ENCODE data around the gene TMEM203. TPM values are rescaled to one million over a fixed set of nuclear protein-coding genes. Genes with fewer than 3 reads are reported as not detected.

Gene TMEM203
- total RNA-seq, 1 donor from 2014 or later = 43.3 TPM

DNA sequence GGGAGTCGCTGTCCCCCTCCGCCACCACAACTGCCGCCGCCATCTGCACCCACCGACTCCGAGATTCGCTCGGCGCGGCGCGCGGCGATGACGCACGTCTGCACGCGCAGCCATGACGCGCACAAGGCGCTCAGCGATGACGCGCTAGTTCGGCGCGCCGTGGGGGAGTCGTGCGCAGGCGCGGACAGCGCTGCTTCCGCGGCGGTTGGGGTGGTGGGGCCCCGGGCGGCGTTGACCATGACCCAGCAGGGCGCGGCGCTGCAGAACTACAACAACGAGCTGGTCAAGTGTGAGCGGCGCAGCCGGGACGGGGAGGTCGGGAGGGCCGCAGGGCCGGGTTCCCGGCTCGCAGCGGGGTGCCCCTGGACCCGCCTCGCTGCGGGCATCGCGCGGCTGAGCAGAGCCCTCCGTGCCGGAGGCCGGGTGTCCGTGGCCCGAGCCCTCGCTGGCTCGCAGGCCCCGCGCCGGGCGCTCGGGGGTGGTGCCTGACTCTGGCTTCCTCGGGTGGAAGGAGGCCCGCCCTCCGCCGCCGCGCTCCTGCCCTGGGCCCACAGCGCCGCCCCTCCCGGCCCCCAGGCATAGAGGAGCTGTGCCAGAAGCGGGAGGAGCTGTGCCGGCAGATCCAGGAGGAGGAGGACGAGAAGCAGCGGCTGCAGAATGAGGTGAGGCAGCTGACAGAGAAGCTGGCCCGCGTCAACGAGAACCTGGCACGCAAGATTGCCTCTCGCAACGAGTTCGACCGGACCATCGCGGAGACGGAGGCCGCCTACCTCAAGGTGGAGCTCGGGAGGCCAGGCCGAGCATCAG lies 16.8 kb downstream of the TMEM203 start, which contains the start of the genes ANAPC2 and SSNA1:
TSS of gene ANAPC2 (minus strand) at position 71 of the 807 bp plus-strand sequence. CDS start at position 43, 28 bp downstream.
TSS of gene SSNA1 (plus strand) at position 187 of the 807 bp plus-strand sequence. CDS start at position 238, 51 bp downstream.
- intact Hi-C loops (cut with micrococcal nuclease) = no loop called here
- ATAC-seq (peak; percentile 90), DNase-seq (peak; percentile 98)

DNA sequence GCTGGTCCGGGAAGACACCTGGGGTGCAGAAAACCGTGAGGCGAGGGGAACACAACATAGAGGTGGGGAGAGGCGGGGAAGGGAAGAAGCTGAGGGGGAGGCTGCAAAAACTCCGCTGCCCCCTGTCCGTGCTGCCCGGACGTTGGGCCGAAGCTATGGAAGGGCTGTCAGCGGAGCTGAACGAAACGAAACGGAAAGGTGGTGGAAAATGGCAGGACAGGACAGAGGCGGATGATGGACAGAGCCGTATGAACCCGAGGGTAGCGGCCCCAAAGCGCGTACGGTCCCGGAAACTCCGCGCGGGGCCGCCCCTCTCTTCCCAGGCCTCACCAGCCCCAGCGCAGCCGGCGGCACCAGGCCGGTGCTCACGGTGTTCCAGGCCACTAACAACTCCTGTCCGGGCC lies 17.4 kb downstream of the TMEM203 start:
- intact Hi-C loops (cut with micrococcal nuclease) = no loop called here
- ATAC-seq = no peak

DNA sequence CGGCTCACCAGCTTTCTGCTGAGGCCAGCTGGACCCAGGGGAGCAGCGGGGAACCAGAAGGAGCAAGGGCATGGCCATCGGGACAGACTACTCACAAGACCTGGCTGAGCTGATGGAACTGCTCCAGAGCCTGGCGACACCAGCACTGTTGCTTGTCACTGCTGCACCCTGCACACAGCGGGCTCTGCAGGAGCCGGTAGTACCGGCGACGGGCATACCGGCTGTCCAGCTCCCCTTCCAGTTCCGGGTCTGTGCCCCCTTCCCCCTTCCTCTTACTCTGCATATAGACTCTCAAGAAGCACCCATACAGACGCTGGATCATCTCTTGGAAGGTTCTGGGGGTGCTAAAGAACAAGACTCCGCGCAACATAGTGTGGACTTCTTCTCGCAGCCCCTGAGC lies 18.1 kb downstream of the TMEM203 start:
- DNase-seq = no peak
- ATAC-seq = no peak
- intact Hi-C loops (cut with micrococcal nuclease) = no loop called here

More for the DNA sequence above, 17.4 kb downstream of the TMEM203 start:
- no peak for DNase-seq

DNA sequence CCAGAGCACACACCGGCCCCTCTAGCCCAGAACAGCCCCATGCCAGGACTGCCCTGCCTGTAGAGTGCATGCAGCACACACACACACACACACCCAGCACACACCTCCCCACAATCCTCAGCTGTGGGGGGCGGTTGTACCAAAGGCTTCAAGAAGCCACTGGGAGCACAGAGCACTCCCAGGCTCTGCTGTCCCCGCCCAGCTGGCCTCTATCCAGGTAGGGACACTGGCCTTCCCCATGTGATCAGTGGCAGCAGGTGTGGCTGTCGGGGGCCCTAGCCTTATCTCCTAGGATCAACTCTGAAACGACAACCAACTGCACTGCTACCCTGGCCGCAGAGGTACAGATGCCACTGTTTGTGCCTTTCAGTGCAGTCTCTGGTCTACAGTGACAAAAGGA lies 19.1 kb downstream of the TMEM203 start:
- no peak for ATAC-seq
- intact Hi-C loops (cut with micrococcal nuclease) = no loop called here
- no peak for DNase-seq

DNA sequence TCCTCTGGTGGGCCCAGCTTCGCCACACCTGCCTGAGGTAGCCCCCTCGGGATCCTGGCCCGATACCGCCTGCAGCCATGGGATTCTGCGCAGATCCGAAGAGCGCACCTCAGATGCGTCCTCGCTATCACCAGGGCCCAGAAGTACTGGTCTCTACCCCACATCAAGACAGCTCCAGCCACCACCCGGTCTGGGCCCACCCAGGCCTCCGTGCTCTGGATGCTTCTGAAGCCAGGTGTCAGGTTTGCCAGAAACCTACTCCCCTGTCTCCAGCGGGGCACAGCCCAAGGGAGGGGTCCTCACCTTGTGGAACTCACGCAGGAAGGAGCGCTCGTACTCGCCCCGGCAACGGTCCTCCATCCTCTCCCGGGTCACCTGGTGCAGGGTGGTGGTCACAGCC lies 19.5 kb downstream of the TMEM203 start:
- ATAC-seq (no peak), DNase-seq (no peak)
- intact Hi-C loops (cut with micrococcal nuclease) = no loop called here

DNA sequence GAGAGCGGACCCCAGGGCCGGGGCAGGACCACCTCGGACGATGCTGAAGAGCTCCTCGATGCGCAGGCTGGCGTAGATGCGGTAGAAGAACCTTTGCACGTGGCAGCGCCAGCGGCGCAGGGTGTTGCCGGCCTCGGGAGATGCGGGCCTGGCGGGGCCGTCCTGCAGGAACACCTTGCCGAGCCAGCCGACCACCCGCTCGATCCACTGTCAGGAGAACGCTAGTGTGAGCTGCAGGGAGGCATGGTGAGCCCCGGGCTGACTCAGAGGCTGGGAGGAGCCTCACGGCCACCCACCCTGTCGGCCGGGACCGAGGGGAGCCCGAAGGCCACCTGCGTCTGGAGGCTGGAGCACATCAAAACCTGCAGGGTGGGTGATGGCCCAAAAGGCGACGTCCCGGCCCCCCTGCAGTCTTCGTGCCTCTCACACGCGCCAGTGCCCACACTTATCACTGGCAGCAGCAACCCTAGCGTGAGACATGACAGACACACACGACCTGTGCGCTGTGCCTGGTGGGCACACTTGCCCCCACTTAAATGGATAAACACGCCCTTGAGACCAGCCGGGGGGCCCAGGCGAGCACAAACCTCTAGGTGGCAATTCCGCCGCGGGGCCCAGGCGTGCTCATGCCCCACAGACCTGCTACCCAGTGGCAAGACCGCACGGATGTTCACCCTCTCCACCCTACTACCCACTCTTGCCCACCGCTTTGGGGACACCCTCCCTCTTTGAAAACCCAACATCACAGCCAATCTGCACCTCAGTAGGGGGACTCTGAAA lies 20.4 kb downstream of the TMEM203 start:
- ATAC-seq (no peak), DNase-seq (no peak)
- intact Hi-C loops (cut with micrococcal nuclease) = no loop called here

DNA sequence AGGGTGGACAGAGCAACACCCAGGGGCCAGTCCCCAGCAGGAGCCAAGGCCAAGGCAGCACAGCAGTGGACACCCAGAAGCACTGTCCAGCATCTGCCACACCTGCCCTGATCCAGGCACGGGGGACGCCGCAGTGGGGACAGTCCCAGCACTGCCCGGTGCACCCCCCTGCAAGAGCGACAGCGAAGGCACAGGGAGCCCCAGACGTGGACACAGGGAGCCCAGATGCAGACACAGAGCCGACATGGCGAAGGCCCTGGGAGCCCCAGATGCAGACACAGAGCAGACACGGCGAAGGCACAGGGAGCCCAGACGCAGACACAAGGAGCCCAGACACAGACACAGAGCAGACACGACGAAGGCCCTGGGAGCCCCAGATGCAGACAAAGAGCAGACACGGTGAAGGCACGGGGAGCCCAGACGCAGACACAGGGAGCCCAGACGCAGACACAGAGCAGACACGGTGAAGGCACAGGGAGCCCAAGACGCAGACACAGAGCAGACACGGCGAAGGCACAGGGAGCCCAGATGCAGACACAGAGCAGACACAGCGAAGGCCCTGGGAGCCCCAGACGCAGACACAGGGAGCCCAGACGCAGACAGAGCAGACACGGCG lies 21.4 kb downstream of the TMEM203 start:
- no peak for DNase-seq
- no peak for ATAC-seq
- intact Hi-C loops (cut with micrococcal nuclease) = no loop called here

DNA sequence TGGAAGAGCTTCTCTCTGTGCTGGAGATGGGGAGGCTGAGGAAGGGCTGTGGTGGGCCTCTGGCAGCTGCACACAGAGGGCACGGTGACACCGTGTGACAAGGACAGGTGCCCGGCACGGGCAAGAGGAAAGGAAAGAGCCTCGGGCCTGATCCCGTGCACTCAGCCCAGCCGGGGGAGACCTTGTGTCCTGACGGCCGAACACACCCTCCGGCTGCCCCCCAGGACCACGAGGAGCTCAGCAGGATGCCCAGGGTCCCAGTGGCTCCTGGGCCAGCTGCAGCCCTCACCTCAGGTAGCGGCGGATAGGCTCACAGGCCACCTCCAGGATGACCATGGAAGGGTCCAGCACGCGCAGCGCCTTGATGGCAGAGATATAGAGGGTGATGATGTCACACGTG lies 22.6 kb downstream of the TMEM203 start:
- intact Hi-C loops (cut with micrococcal nuclease) = no loop called here
- DNase-seq = no peak
- ATAC-seq = no peak

DNA sequence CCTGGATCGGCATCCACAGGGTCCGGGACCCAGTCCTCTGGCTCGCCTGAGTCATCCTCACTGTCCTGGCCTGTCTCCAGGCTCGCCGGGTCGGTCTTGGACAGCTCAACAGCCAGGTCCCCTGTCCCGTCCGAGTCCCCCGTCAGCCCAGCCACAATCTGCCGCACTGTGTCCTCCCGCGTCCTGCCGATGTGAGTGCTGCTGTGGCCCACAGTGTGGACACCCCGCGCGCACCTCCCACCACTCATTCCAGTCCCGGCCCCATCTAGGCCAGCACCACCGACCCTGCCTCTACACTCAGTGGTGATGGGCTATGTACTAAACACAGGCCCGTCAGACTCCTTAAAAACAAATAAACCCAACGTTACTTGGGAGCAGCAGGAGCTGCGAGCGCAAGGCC lies 23.8 kb downstream of the TMEM203 start:
- intact Hi-C loops (cut with micrococcal nuclease) = no loop called here
- ATAC-seq (no peak), DNase-seq (no peak)

DNA sequence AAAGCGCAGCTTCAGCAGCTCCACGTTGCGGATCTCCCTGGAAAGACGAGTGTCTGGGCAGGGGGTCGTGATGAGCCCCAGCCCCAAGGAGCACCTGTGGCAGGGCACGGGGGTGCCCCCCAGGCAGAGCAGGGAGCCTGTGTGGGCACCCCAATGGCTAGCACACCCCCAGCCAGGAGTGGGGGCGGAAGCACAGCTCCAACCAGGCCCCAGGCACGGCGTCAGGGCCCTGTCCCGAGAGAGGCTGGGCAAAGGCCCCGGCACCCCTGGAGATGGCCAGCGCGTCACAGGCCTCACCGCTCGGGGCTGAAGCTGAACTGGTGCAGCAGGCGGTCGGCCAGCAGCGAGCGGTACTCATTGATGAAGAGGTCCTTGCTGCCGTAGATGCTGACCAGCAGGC lies 25.0 kb downstream of the TMEM203 start:
- ATAC-seq (no peak), DNase-seq (no peak)
- intact Hi-C loops (cut with micrococcal nuclease) = no loop called here

DNA sequence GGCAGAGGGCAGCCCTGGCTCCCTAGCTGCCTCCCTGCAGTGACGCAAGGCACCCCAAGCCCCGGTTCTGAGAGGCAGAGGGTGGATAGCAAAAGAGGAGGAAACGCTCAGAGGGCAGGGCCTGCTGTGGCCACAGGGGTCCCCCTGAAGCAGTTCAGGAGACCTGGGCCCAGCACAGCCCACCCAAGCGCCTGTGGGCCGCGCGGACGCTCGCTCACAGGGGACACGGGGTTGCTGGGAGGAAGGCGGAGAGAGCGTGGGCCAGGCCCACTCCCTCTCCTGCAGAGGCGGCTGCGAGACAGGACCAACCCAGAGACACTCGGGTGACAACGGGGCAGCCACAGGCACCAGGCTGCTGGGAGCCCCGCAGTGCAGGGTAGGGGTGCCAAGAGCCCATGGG lies 25.7 kb downstream of the TMEM203 start:
- intact Hi-C loops (cut with micrococcal nuclease) = no loop called here
- DNase-seq (no peak), ATAC-seq (no peak)

DNA sequence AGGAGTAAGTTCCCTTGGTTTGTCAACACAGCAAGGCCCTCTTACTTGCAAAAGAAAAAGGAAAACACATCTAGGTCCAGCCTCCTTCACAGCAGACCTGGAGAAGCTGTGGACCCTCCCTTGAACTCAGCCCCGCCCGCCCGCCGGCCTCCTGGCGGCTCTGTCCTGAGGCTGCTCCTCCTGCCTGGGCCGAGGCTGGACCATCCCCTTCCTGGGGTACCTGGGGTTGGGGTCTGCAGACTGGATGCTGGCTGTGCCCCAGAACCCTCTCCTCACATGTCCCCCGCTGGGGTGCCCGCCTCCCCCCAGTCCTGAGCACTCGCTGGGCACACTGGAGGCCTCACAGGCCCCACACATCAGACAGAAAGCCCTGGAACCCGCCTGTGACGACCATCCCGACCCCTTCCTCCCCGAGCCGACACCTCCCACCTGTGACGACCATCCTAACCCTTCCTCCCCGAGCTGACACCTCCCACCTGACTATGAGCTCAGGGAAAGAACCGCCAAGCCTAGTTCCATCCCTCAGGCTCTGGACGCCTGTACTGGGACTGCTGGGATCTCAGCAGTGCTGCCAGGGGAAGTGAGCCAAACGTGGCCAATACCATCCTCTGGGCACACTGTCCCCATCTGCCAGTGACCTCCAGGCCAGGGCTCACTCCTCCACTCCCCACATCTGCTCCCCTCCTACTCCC lies 26.4 kb downstream of the TMEM203 start:
- ATAC-seq (no peak), DNase-seq (no peak)
- intact Hi-C loops (cut with micrococcal nuclease) = no loop called here

DNA sequence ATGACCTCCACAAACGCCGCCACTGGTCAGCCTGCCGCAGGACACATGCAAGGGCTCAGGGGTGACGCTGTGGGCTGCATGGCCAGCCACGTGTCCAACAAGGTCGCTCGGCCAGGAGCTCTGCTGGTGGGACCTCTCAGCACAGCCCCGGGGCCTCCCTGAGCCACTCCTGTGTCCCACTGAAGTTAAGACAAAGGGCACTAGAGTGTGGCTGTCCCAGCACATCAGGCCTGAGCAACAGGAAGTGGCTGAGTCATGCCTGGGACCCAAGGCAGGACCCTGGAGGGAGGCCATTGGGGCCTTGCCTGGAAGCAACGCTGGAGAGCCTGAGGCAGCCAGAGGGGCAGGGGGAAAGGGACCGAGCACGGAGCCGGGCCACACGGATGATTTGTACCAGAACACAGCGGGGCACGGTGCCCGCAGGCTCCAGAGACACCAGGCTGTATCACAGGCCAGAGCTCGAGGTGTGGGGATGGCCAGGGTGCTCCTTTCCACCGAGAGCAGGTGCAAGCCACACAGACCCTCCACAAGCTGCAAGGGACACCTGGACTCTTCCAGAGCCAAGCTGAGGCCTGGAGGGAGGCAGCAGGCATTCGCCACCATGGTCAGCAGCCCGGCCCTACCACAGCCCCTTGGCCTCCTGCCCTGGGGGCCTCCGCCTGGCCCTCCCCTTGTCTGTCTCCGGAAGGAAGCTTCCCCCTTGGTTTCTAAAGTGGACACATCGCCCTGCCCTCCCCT lies 27.1 kb downstream of the TMEM203 start:
- DNase-seq = no peak

DNA sequence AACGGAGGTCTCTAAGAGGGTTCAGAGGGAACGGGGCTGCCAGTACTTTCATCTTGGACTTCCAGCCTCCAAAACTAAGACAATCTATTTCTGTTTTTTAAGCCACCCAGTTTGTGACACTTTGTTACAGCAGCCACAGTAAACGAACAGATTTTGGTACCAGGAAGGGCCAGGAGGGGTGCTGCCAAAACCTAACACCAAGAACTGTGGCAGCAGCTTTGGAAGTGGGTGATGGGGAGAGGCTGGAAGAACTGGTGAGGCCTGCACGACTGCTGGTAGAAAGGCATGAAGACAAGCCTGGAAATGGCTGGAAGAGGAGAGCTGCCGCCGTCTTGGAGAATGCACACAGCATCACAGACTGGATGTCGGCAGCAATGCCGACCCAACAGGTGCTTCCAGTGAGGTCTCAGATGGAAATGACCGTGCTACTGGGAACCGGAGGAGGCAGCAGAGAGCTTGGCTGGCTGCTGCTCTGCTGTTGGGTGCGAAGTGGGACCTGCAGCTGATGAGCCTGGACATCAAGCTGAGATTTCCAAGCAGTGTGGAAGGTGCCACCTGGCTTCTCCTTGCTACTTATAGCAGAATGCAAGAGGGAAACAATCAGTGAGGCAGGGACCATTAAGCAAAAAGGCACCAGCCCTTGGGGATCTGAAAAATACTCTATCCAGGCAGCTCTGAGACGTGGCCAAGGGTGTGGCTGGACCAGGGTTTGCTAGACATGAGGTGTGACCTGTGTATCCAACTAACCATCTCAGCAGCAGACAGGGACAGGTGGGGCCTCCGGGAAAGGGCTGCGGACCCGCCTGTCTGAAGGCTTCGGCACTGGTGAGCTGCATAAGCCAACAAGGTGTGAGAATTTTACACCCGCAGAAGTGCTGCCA lies 28.9 kb downstream of the TMEM203 start:
- intact Hi-C loops (cut with micrococcal nuclease) = no loop called here
- ATAC-seq (peak; percentile 39), DNase-seq (no peak)

More for the DNA sequence above, 27.1 kb downstream of the TMEM203 start:
- intact Hi-C loops (cut with micrococcal nuclease) = no loop called here
- ATAC-seq = no peak

DNA sequence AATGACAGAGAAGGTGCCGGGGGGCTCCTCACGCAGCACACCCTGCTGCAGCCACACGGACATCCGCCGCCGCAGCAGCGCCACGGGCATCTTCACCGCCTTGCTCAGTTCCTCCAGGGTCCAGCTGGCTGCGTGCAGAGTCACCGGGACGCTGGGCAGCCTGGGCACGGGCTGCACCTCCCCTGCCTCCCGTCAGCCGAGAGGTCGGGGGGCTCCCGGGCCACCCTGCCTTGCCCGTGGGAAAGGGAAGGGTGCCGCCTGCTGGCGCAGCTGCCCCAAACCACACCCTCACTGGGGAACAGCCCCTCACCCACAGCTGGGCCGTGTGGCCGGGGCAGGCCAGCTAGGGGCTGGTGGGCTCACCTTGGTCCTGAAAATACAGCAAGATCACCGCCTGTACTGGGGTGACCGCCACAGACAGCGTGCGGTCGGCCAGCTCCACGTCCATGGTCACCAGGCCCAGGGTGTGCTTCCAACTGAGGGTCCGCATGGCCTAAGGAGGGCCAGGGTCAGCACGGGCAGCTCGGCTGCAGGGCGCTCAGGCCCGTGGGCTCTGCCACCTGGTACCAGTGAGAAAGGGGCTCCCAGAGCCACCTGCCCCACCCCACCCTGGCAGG lies 30.0 kb downstream of the TMEM203 start:
- ATAC-seq (peak; percentile 16), DNase-seq (no peak)
- intact Hi-C loops (cut with micrococcal nuclease) = no loop called here

DNA sequence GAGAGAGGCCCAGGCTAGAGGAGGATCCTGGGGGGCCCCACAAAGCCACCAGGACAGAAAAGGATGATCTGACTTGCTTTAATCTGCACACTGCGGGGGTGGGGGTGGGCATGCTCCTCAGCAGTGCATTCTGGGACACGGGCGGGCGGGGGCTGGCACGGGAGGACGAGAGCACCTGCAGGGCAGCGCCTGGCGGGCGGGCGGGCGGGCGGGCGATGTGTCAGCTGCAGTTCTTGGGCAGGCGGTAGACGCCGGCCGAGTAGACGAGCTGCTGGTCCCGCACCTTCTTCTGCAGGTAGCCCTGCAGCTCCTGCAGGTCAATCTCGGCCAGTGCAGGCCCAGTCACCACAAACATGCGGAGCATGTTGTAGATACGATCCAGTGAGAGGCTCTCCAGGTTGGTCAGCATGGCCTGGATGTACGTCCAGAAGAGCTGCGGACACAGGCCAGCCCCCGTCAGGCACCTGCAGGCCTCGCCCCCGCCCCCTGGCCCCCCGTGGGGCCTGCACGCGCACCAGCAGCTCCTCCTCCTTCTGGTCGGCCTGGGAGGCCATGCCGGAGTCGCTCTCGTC lies 30.6 kb downstream of the TMEM203 start:
- ATAC-seq (no peak), DNase-seq (no peak)
- intact Hi-C loops (cut with micrococcal nuclease) = no loop called here
